ENCODE results near the gene NDEL1.

GRCh38 chr17:8502126-8502525, 66.4 kb downstream of the NDEL1 start:
- TF ChIP-seq CTCF (conservative IDR thresholded peaks at IDR 0.05; ENCODE audit: low read depth, low read length) (no peak), EZH2 (IDR thresholded peaks at IDR 0.05; ENCODE audit: borderline replicate concordance, low read depth, low read length, poor library complexity, severe bottlenecking) (no peak)

Data from A673 (cell line).